ENCODE results near the gene IFNA16. TPM values are rescaled to one million over a fixed set of nuclear protein-coding genes. Genes with fewer than 3 reads are reported as not detected.
"Not testable (repeated sequence)": the region's sequence is repeated elsewhere in the genome, so short reads cannot be mapped to it uniquely, and the experiment has no call there.

IFNA16 gene
- total RNA-seq, 4 donors from 2014 or later, result not detected

GRCh38 chr9:21202105-21202504 lies 15.0 kb downstream of the IFNA16 start, which contains the start of gene IFNA7:
Gene IFNA7 (minus strand): TSS chr9:21202205. CDS start chr9:21202165, 40 bp downstream.
- not testable (repeated sequence) for TF ChIP-seq CTCF (IDR thresholded peaks at IDR 0.05; ENCODE audit: low read depth)

GRCh38 chr9:21187487-21187886 lies 29.6 kb downstream of the IFNA16 start, which contains the start of gene IFNA4:
Gene IFNA4 (minus strand): TSS chr9:21187587. CDS start chr9:21187531, 56 bp downstream.
- not testable (repeated sequence) for TF ChIP-seq CTCF (IDR thresholded peaks at IDR 0.05; ENCODE audit: low read depth)

GRCh38 chr9:21174671-21175070 lies 42.4 kb downstream of the IFNA16 start:
- no peak for TF ChIP-seq CTCF (IDR thresholded peaks at IDR 0.05; ENCODE audit: low read depth)

GRCh38 chr9:21172156-21172555 lies 45.0 kb downstream of the IFNA16 start:
- TF ChIP-seq CTCF (IDR thresholded peaks at IDR 0.05; ENCODE audit: low read depth), result no peak

GRCh38 chr9:21171351-21171750 lies 45.8 kb downstream of the IFNA16 start:
- TF ChIP-seq CTCF (IDR thresholded peaks at IDR 0.05; ENCODE audit: low read depth), result no peak

- not testable (repeated sequence) for TF ChIP-seq CTCF (IDR thresholded peaks at IDR 0.05; ENCODE audit: low read depth)
These were observed 50.6 kb downstream of the IFNA16 start, which contains the start of gene IFNA21 for GRCh38 chr9:21166560-21166959. Gene IFNA21 (minus strand): TSS chr9:21166660. CDS start chr9:21166612, 48 bp downstream.

Other genes starting within 250 kb of the IFNA16 start
- gene HACD4, start 185.7 kb downstream of the IFNA16 start, total RNA-seq, result 1 to 10 TPM; 1.3 to 9.3 (median 5.6) TPM
- not detected for gene IFNB1, start 139.4 kb downstream of the IFNA16 start, total RNA-seq
- gene IFNW1, start 75.5 kb downstream of the IFNA16 start, total RNA-seq, result not detected
- not detected for gene IFNA21, start 50.7 kb downstream of the IFNA16 start, total RNA-seq
- not detected for gene IFNA4, start 29.7 kb downstream of the IFNA16 start, total RNA-seq
- not detected for gene IFNA7, start 15.1 kb downstream of the IFNA16 start, total RNA-seq
- not detected for gene IFNA10, start 10.2 kb downstream of the IFNA16 start, total RNA-seq
- gene IFNA17, start 10.9 kb upstream of the IFNA16 start, total RNA-seq, result not detected
- gene IFNA14, start 22.7 kb upstream of the IFNA16 start, total RNA-seq, result not detected
- gene IFNA5, start 88.0 kb upstream of the IFNA16 start, total RNA-seq, result under 1 TPM in 1 of 4 donors, not detected in 3; 0.51 TPM
- 10 to 100 TPM; 18.6 to 28.4 (median 26.5) TPM for gene KLHL9, start 118.1 kb upstream of the IFNA16 start, total RNA-seq
- gene IFNA6, start 133.6 kb upstream of the IFNA16 start, total RNA-seq, result not detected
- not detected for gene IFNA13, start 150.7 kb upstream of the IFNA16 start, total RNA-seq
- gene IFNA2, start 168.1 kb upstream of the IFNA16 start, total RNA-seq, result not detected
- gene IFNA8, start 191.8 kb upstream of the IFNA16 start, total RNA-seq, result not detected
- gene IFNA1, start 223.1 kb upstream of the IFNA16 start, total RNA-seq, result not detected

All from subcutaneous adipose tissue (tissue), 4 donors.